ENCODE measurements around the gene IFI44.

The IFI44 gene

GRCh38 chr1:78652019-78652560 lies 2.5 kb downstream of the IFI44 start:
- DNase-seq: no peak

- no peak for DNase-seq
Measured at GRCh38 chr1:78658901-78659300, 9.3 kb downstream of the IFI44 start.

- no peak for DNase-seq
Measured at GRCh38 chr1:78663923-78664322, 14.3 kb downstream of the IFI44 start.

GRCh38 chr1:78664763-78665162 lies 15.1 kb downstream of the IFI44 start:
- no peak for DNase-seq

GRCh38 chr1:78665809-78666208 lies 16.2 kb downstream of the IFI44 start:
- no peak for DNase-seq

- DNase-seq: no peak
Measured at GRCh38 chr1:78667939-78668338, 18.3 kb downstream of the IFI44 start.

- no peak for DNase-seq
Measured at GRCh38 chr1:78668427-78668826, 18.8 kb downstream of the IFI44 start.

- DNase-seq: no peak
Measured at GRCh38 chr1:78672428-78672827, 22.8 kb downstream of the IFI44 start.

- DNase-seq: no peak
Measured at GRCh38 chr1:78673120-78673519, 23.5 kb downstream of the IFI44 start.

- DNase-seq: peak; percentile 22
Measured at GRCh38 chr1:78676347-78676982, 26.8 kb downstream of the IFI44 start.

GRCh38 chr1:78676993-78677392 lies 27.4 kb downstream of the IFI44 start:
- DNase-seq: no peak

- no peak for DNase-seq
Measured at GRCh38 chr1:78677788-78678187, 28.2 kb downstream of the IFI44 start.

- no peak for DNase-seq
Measured at GRCh38 chr1:78678324-78678723, 28.7 kb downstream of the IFI44 start.

- DNase-seq: no peak
Measured at GRCh38 chr1:78681265-78681664, 31.6 kb downstream of the IFI44 start.

- DNase-seq: no peak
Measured at GRCh38 chr1:78682496-78682895, 32.9 kb downstream of the IFI44 start.

GRCh38 chr1:78683079-78683478 lies 33.4 kb downstream of the IFI44 start:
- DNase-seq: no peak

- no peak for DNase-seq
Measured at GRCh38 chr1:78687315-78687714, 37.7 kb downstream of the IFI44 start.

- no peak for DNase-seq
Measured at GRCh38 chr1:78687914-78688313, 38.3 kb downstream of the IFI44 start.

GRCh38 chr1:78688697-78689096 lies 39.1 kb downstream of the IFI44 start:
- DNase-seq: no peak

- no peak for DNase-seq
Measured at GRCh38 chr1:78690516-78690915, 40.9 kb downstream of the IFI44 start.

GRCh38 chr1:78691995-78692747 lies 42.5 kb downstream of the IFI44 start:
- no peak for DNase-seq

GRCh38 chr1:78699813-78700212 lies 50.2 kb downstream of the IFI44 start:
- no peak for DNase-seq

- DNase-seq: no peak
Measured at GRCh38 chr1:78702426-78702825, 52.8 kb downstream of the IFI44 start.

GRCh38 chr1:78703806-78704205 lies 54.2 kb downstream of the IFI44 start:
- no peak for DNase-seq
